Activated CD4-positive, CD25-positive, alpha-beta regulatory T cell treated with anti-CD3 and anti-CD28 coated beads, Interleukin-2, amount 50 U/mL, for 16 hours (primary cell): ENCODE measurements around the gene API5.
"Not testable (repeated sequence)": the region's sequence is repeated elsewhere in the genome, so short reads cannot be mapped to it uniquely, and the experiment has no call there.

Experiments used
- DNase-seq: peaks from one replicate; pipeline ENCODE4 v3.0.0-alpha.2; 2020; ENCODE audit warnings: low read depth, low spot score

The API5 gene

DNA sequence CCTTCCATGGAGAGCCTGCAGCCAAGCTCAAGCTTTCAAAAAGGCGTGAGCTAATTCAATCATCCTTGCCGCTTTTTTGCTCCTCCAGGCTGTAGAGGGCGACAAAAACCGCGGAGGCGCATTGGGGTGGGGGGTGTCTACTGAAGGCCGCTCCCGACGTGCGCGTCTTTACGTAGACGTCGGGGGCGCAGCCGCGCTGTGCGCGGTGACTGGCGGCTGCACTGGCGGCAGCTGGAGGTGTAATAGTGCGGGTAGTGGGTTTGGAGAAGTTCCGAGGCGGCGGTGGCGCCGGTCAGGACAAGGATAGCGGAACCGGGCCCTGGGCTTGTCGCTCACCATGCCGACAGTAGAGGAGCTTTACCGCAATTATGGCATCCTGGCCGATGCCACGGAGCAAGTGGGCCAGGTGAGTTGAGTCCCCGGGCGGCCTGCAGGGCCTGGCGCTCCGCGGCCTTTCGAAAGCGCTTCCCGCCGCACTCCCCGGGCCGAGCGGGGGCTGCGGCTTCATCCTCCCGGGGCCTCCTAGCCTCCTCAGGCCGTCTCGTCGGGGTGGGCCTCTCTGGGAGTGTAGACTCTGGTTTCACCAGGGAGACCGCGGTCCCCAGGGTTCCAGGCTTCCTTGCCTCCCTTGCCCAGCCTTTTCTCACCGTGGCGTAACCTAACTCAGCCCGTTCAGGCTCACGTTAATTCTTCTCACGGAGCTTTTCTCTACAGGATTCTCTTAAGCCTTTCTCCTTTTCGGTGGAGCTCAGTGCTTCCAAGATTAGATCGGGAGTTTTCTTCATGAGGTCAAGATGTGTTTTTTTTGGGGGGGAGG, at the start of gene API5:
Gene API5, plus strand, starts transcription at position 206 of the 817 bp plus-strand sequence. Its CDS starts 132 bp downstream, at position 338.
- DNase-seq: peak; percentile 91

DNA sequence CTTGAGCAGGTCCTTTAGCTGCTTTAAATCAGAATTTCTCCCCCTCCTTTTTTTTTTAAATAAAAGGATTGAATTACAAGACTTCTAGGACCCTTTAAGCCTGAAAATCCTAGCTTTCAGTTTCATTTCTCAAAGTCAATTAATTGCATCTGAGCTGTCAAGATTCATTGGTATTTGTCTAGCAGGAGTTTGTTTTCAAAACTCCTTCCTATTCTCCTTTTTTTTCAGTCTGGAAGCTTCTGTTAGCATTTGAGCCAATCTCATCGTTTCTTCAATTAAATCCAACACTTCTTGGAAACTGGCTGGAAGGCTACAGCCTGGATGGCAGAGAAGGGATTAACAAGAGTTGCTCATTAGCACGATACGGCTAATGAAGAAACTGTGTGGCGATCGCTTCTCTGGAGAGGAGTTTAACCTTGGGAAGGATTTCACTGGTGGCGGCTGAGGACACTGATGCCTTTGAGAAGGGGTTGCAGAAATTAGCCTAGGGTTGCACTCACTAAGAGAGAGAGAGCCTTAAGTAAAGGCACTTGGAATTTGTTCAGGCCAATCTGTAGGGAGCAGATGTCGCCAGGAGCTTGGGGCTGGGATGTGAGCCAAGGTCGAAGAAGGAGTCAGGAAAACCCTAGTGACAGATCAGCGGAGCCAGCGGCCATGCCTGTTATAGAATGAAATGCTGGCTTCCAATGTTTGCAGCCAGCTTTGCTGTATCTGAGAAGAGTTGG, 43.8 kb upstream of the API5 start:
- DNase-seq: no peak

DNA sequence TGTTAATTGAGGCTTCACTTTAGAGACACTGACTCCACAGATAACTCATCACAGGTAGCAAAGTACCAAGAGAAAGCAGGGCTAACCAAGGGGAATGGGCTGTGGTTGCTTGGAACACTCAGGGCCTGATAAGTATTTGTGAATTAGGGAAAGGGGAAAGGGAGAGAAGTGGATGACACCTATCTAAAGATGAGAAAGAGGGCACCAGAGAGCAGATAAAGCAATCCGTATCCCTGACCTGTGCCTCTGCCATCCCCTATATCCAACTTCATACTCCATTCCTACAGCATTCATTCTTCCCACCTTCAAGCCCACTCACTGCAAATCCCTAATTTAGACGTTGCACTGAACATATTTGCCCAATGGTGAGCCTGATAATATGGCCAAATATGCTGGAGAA, 43.0 kb upstream of the API5 start:
- DNase-seq: no peak

DNA sequence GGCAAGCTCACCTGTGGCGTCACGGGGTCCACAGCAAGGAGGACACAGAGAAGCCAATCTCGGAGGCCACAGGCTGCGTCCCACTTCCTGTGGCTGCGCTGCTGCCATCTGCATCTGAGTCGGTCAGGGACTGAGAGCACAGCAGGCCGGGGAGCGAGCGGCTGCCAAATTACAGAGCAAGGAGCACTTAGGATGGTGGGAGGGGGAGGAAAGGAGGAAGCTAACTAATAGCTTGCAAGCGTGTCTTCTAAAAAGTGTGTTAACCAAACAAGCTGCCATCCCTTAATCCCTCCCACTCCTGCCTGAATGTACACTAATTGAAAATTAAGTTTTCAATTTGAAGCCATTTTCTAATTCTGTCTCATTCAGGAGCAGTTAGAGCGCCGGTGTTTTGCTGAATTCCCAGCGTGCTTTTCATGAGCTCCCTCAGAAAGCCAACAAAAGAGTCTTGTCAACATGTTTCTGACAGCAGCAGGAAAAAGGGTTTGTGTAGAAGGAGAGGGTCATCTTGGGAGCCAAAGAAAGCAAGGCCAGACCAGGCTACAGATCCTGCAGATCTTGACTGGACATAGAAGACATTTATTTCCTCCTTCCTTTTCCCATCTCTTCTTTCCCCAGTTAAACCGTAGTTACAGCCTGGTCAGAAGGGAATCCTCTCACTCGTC, 42.4 kb upstream of the API5 start:
- DNase-seq: no peak

DNA sequence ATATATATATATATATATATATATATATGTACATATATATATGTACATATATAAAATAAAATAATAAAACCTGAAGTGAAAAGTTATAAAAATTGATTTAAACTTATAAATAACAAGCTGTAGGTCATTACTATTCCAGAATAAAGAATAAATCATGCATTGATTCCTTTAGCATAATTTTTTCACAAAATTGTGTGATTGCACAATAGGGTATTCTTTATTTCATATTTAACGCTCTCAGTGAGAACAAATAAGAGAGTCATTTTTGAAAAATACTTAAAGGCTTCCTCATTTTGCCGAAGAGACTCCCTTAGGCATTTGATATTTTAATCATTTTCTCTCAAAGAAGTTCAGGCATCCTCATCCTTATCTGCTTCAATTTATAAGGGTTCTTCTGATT, 41.3 kb upstream of the API5 start:
- DNase-seq: no peak

DNA sequence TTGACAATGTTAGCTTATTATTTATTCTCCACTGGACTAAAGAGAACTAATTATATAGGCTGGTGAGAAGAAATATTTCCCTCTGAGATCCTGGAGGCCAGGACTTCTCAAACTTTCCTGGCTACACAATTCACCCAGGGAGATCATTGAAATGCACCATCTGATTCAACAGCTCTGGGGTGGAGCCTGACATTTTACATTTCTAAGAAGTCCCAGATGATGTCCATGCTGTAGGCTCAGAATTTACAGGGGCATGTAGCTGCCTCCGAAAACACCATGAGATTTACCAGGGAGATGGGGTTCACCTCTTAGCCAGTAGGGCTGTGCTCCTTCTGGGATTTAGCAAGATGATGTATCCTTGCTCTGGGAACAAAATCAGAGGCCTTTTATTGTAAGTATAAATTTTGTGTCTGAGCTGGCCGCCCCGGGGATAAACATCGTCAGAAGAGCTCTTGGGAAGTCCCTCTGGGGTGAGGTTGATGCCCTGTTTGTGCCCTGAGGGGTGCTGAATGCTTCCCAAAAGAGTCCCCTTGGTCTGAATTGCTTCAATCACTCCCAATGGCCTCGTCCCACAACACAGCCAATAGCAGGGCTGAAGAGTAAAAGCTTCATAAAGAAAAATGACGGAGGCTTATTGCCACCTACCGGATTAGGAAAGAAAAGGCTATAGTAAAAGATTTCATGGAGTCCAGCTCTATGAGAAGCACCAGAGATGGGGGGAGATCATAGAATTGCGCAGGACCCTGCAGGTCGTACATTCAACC, 33.4 kb upstream of the API5 start:
- no peak for DNase-seq

DNA sequence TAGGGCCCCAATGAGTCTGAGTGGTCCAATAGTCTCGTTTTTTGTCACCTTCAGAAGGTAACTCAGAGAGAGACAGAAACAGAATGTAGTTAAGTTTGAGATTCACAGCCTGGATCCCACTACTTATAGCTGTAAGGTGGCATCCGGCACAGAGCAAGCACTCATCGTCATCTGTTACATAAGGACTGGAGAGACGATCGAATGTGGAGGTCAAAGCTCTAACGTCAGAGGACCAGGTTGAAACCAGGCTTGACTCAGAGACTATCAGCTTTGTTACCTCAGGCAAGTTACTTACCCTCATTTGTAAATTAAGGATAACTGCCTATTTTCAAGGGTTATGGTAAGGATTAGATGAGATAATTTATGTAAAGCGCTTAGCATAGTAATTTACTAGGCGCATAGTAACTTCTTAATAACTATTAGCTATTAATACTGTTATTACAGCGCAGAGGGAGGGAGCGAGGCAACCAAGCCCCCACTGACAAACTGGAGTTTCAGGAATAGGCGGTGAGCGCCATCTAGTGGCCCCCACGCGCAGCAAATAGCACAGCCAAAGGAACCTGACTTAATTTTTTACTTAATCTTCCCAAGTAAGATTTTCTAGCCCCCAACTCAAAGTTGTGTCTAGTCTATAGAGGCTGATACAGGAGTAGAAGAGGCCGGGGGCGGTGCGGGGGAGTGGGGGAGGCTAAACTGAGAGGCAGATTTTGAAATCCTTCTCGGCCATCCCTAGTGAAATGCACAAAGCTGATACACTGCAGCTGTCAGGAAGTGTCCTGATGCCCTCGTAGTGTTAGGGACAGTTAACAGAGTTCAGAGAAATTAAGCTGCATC, 29.0 kb upstream of the API5 start:
- DNase-seq: no peak

DNA sequence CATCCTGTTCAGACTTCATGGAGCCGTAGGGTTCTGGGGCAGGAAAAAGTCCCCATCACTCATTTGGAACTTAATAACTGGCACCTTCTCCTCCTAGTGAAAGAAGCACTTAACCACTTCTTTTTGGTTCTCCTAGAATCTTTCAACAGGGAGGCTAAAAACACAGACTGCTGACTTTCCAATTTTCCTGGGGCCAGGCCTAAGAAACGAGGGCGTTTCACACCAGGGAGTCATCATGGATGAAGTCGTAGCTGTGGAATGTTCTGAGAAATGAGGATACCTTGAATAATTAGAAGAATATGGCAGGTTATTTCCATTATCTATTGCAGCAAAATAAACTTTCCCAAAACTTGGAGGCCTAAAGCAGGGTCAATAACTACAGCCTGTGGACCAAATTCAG, 26.0 kb upstream of the API5 start:
- DNase-seq: no peak

DNA sequence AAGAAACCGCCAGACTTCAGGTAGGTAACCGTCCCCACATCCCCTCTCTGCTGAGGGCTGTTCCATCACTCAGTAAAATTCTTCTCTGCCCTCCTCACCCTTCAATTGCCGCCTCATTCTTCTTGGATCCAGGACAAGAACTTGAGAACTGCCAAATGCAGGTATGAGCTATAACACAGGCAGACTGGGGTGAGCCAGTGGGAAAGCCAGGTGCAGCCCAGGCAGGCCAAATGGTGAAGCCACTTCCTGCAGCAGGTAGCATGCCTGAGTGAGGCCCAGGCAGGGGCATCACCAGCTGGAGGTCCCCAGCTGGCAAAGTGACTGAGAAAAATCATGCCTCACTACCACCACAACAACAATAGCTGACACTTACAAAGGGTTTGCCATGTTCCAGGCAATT, 22.4 kb upstream of the API5 start:
- no peak for DNase-seq

DNA sequence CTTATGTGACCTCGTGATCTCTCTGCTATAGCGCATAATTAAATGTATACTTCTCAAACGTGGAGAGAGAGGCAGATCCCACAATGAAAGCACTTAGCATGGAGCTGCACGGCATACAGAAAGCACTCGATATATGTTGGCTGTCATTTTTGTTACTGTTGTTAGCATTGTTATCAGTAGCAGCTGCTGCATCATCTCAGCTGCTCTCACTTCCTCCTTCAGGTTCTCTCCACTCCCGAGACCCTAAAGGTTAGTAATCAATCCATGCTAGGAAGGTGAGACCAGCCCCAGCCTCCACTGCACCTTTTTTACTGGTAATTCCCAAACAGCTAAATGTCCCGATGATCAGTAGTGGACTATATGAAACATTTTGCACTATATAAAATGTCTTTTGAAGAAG, 13.4 kb upstream of the API5 start:
- no peak for DNase-seq

DNA sequence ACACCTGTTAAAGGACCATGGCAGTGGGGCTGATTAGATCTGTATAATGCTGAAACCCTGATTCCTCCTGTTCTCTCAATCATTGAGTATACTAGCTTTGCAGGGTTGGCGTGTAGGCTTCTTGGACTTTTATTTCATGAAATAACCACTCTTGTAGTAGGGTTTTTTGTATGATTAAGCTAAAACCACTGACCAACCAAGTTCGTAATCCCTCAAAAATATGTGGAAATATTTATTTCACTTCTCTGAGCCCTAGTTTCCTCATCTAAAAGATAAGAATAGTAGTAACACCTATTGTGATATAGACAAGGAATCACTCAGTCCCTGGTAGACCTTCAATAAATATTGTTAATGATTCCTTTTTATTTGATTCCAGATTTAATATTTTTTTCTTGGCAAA, 4.2 kb downstream of the API5 start:
- DNase-seq: no peak

DNA sequence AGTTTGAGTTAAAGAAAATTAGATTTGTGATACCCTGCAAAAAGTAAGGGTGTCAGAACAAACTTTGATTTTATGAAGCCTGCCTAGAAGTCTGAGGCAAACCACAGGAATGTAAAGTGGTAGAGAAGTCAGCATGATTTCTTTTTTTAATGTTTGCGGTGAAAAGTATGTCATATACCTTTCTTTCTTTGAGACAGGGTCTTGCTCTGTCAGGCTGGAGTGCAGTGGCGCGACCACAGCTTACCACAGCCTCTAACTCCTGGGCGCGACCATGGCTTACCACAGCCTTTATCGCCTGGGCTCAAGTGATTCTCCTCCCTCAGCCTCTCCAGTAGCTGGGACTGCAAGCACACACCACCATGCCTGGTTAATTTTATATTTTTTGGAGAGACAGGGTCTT, 4.7 kb downstream of the API5 start:
- DNase-seq: no peak

DNA sequence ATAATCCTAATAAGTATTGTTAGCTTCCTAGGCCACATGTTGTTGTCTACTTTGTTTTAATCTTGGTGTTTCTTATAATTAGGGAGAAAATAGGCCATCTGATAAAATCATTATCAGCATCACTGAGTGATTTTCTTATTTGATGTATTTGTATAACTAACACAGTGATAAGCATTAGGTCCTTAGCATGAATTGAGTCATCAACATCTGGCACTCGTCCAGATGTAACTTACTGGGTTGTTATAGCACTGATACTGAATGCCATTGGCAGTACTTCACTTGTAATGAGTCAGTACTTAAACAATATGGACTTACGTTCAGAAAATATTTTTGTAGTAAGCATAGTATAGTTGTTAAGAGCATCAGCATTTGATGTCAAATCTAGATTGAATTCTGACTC, 16.2 kb downstream of the API5 start:
- no peak for DNase-seq

DNA sequence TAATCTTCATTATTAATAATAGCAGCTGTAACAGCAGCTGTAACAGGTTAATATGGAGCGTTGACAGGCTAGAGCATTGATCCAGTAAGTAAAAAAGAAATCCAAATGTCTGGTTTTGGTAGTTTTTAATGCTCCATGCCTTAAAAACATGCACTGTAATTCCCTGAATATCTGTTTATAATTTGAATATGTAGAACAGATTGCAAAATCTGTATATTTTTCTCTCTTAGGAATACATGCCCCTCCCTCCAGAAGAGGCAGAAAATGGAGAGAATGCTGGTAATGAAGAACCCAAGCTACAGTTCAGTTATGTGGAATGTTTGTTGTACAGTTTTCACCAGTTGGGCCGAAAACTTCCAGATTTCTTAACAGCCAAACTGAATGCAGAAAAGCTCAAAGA, 16.7 kb downstream of the API5 start:
- no peak for DNase-seq

DNA sequence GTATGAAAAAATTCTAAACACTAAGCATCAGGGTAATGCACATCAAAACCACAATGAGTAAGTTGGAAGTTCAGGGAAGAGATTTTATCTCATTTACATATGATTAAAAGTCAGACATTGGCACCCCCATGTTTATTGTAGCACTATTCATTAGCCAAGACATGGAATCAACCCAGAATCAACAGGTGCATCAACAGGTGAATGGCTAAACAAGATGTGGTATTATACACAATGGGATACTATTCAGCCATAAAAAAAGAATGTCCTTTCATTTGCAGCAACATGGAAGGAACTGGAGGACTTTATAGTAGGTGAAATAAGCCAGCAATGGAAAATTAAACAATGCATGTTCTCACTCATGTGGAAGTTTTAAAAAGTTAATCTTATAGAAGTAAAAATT, 29.4 kb downstream of the API5 start:
- no peak for DNase-seq

DNA sequence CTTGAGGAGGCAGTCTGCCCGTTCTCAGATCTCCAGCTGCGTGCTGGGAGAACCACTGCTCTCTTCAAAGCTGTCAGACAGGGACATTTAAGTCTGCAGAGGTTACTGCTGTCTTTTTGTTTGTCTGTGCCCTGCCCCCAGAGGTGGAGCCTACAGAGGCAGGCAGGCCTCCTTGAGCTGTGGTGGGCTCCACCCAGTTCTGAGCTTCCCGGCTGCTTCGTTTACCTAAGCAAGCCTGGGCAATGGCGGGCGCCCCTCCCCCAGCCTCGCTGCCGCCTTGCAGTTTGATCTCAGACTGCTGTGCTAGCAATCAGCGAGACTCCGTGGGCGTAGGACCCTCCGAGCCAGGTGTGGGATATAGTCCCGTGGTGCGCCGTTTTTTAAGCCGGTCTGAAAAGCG, 39.6 kb downstream of the API5 start:
- DNase-seq: not testable (repeated sequence)

DNA sequence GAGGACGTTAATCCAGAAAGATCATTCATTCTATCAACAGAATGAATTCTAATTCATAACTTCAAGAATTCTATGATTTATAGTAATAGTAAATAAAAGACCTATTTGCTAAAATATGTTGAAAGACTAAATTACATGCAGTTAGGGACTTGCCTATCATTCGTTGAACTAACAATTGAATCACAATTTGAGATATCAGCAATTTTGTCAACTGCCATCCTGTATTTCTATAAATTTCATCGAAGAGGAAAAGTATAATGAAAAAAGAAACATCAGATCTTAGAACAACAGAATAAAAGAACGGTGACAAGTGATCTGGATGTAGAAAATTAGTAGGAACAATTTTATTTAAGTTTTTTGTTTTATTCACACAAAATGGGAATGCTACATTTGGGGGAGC, 42.5 kb downstream of the API5 start:
- no peak for DNase-seq

DNA sequence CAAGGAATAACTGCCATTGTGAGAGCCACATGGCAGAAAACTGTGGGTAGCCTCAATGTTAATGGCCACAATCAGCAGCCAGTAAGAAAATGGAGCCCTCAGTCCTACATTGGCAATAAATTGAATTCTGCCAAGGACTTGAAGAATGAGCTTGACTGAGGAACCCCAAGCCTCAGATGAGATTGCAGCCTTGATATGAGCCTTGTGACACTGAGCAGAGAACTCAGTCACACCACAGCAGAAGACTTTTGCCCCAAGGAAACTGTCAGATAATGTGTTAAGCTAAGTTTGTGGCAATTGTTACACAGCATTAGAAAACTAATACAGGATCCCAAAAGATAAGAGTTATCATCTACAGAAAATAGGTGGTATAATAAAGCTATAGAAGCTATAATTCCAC, 44.5 kb downstream of the API5 start:
- DNase-seq: no peak

DNA sequence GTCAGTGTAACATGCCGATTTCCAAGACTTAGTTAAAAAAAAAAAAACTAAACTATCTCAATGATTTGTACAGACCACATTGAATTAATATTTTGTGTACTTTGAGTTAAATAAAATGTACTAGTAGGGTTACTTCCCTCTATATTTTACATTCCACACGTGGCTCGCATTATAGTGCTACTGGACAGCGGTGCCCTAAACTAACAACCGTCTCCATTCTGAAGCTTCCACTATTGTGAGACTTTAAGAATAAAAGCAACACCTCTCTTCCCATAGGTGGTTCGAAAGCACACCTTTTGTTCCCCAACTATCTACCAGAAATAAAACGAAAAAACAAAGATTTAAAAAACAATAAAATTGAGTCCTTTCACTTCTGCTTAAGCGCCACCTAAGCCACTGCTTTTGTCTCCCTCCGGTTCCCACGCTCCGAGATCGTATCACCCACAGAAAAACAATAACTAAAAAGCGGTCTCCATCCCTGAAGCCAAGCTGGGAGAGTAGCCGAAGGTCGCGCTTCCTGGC, 46.5 kb downstream of the API5 start:
- DNase-seq: no peak

DNA sequence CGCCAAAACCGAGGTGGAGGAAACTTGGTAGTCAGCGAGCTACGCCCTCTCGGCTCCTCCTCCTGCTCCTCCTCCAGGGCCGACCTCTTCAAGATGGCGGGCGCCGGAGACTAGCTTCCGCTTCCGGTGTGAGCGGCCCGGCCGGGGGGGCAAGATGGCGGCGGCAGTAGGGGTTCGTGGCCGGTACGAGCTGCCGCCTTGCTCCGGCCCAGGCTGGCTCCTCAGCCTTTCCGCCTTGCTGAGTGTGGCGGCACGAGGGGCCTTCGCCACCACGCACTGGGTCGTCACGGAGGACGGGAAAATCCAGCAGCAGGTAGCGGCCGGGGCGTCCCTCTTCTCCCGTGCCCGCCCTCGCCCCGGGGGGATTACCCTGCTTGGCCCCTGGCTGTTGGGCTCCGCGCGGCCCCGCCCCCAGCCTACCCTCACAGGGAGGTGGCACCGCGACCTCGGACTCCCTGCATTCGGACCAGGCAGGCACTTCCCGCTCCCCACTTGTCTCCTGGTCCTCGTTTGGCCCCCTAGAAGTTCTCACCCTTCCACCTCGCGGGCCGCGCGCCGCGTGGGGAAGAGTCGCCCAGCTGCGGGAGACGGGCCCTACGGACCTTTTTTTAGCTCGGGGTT, 47.1 kb downstream of the API5 start, which contains the start of gene TTC17:
Gene TTC17, plus strand, starts transcription at position 120 of the 621 bp plus-strand sequence. Its CDS starts 35 bp downstream, at position 155.
- peak; percentile 92 for DNase-seq
